OCI-LY3 (cell line): ENCODE results near the gene SLC5A7.

Experiments
- EZH2phosphoT487 ChIP-seq: fragments of 200-600 bp; shearing (Covaris generic); IDR thresholded peaks from 2 replicates; pipeline ENCODE4 v1.6.1; 2018; ENCODE audit warnings: antibody characterized with exemption, mixed run types, low read depth
- TF ChIP-seq, protein P1 (sequence below): fragments of 200-600, 300-600 bp; sonication (generic); IDR thresholded peaks from 2 replicates; pipeline ENCODE4 v1.5.1; 2014; ENCODE audit warnings: antibody characterized with exemption, low read length, low read depth

DNA sequence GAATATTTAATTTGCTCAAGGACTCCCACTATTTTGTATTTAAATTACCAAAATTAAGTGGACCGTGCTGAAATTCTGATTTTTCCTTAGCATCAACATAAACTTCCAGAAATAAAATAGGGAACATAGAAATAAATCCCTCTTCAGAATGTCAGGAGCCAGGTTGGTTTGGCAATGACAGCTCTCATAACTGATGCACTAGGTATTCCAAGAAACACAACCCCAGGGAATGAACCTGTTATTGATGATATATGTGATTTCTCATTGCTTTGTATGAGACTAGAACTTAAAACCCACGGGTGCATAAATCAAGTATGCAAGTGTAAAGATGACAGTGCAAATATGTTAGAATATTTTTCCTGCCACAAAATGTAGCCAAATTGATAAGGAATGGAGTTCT is 12.8 kb downstream of the SLC5A7 start:
- TF ChIP-seq, protein P1, sequence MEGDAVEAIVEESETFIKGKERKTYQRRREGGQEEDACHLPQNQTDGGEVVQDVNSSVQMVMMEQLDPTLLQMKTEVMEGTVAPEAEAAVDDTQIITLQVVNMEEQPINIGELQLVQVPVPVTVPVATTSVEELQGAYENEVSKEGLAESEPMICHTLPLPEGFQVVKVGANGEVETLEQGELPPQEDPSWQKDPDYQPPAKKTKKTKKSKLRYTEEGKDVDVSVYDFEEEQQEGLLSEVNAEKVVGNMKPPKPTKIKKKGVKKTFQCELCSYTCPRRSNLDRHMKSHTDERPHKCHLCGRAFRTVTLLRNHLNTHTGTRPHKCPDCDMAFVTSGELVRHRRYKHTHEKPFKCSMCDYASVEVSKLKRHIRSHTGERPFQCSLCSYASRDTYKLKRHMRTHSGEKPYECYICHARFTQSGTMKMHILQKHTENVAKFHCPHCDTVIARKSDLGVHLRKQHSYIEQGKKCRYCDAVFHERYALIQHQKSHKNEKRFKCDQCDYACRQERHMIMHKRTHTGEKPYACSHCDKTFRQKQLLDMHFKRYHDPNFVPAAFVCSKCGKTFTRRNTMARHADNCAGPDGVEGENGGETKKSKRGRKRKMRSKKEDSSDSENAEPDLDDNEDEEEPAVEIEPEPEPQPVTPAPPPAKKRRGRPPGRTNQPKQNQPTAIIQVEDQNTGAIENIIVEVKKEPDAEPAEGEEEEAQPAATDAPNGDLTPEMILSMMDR, result no peak
- TF ChIP-seq EZH2phosphoT487, result no peak
